Esophagus squamous epithelium (tissue), 5 donors: ENCODE results near the gene IQSEC1. TPM values are rescaled to one million over a fixed set of nuclear protein-coding genes. Genes with fewer than 3 reads are reported as not detected.

Experiments used
- DNase-seq: peaks from one replicate; lab custom pipeline; 2025; lab: John Stamatoyannopoulos, UW
- H3K27ac ChIP-seq, 4 donors: fragments of 200-600 bp; sonication (generic); one replicate each; pipeline ENCODE4 v1.5.1; 2016 to 2019; ENCODE audit warnings: mild to moderate bottlenecking in 1 of 4
- H3K27me3 ChIP-seq, 4 donors: fragments of 200-600 bp; sonication (generic); 1 replicate in 3 of 4; 2 replicates in 1 of 4; pipeline versions ENCODE4 v1.5.1 to v1.6.0; 2017 to 2021; ENCODE audit warnings: antibody characterized with exemption in 1 of 4
- H3K36me3 ChIP-seq, 3 donors: fragments of 200-600 bp; sonication (generic); one replicate each; pipeline ENCODE4 v1.5.1; 2016 to 2019
- H3K4me1 ChIP-seq, 3 donors: fragments of 200-600 bp; sonication (generic); one replicate each; pipeline ENCODE4 v1.5.1; 2017 to 2019
- H3K4me3 ChIP-seq, 4 donors: fragments of 200-600 bp; sonication (generic); 1 replicate in 3 of 4; 2 replicates in 1 of 4; pipeline ENCODE4 v1.5.1; 2016 to 2019; ENCODE audit warnings: mild to moderate bottlenecking in 2 of 4, moderate library complexity in 1 of 4
- H3K9me3 ChIP-seq, 3 donors: fragments of 200-600 bp; sonication (generic); one replicate each; pipeline ENCODE4 v1.5.1; 2016 to 2019
- POLR2A ChIP-seq, 4 donors: fragments of 450-650 bp; IDR thresholded peaks; one replicate each; pipeline ENCODE4 v1.6.1; 2017; ENCODE audit warnings: antibody characterized with exemption in 4 of 4, mild to moderate bottlenecking in 4 of 4, moderate library complexity in 3 of 4
- WGBS, 2 donors: methylation state at CpG; one replicate each; pipeline ENCODE4 v1.1.5; 2018; 5-methylcytosine and 5-hydroxymethylcytosine counted together
- intact Hi-C: fragments of 100-400 bp; cut with DNase I; formaldehyde crosslinking; loops from one replicate; pipeline ENCODE4 v1.15.0; 2022
- total RNA-seq, 4 donors: library from RNA; depleted of rRNA; stranded (reverse); fragments of >200 nt; gene quantifications; one replicate each; pipeline ENCODE4 v1.1.0, GENCODE V29; 2016
- TF ChIP-seq, protein P1 (sequence below), 6 experiments: fragments of 450-650 bp in 4 of 6; fragments of 200-600 bp in 2 of 6; sonication (generic) in 2 of 6; IDR thresholded peaks; one replicate each; pipeline ENCODE4 v1.5.1; 2016 to 2019; ENCODE audit warnings: antibody characterized with exemption in 6 of 6, mild to moderate bottlenecking in 4 of 6, moderate library complexity in 4 of 6
- donor health status: DM: yes; HTN: yes; CAD: no.

IQSEC1 gene
- total RNA-seq, 4 donors from 2014 or later: 7.3 to 27.1 (median 10.7) TPM

DNA sequence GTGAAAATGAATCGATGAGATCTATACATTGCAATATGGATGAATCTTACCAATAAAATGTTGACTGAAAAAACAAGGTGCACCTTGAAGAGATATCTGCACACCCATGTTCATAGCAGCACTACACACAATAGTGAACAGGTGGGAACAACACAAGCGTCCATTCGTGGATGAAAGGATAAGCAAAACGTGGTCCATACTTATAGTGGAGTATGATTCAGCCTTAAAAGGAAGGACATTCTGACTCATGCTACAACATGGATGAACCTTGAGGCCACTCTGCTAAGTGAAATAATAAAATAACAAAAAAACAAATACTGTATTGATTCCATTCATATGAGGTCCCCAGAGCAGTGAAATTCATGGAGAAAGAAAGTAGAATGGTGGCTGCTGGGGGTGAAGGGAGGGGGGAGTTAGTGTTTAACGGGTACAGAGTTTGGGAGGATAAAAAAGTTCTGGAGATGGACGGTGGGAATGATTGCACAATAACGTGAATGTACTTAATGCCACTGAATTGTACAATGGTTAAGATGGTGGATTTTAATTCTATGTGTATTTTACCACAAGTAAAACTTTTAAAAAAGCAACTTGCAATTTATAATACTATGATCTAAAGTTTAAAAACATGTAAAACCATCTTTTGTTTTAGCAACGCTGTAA lies 35.6 kb downstream of the IQSEC1 start:
- TF ChIP-seq, protein P1, sequence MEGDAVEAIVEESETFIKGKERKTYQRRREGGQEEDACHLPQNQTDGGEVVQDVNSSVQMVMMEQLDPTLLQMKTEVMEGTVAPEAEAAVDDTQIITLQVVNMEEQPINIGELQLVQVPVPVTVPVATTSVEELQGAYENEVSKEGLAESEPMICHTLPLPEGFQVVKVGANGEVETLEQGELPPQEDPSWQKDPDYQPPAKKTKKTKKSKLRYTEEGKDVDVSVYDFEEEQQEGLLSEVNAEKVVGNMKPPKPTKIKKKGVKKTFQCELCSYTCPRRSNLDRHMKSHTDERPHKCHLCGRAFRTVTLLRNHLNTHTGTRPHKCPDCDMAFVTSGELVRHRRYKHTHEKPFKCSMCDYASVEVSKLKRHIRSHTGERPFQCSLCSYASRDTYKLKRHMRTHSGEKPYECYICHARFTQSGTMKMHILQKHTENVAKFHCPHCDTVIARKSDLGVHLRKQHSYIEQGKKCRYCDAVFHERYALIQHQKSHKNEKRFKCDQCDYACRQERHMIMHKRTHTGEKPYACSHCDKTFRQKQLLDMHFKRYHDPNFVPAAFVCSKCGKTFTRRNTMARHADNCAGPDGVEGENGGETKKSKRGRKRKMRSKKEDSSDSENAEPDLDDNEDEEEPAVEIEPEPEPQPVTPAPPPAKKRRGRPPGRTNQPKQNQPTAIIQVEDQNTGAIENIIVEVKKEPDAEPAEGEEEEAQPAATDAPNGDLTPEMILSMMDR (IDR thresholded peaks at IDR 0.05): no peak
- TF ChIP-seq POLR2A (IDR thresholded peaks at IDR 0.05): no peak
- H3K27ac ChIP-seq: no peak overlapping the region
- no peaks in the 10 kb centered on the region for H3K9me3 ChIP-seq
- no peaks in the 10 kb centered on the region for H3K36me3 ChIP-seq
- H3K27me3 ChIP-seq: peaks cover 0 to 21% (median 0%) of the 10 kb centered on the region in 4 donors
- no peak for DNase-seq
- WGBS, 2 donors: 59 to 77% methylated on average over 8 of the region's 8 CpGs
- H3K4me1 ChIP-seq: peaks cover 0 to 5% (median 0%) of the 10 kb centered on the region in 3 donors
- no peak overlapping the region for H3K4me3 ChIP-seq
- intact Hi-C loops: no loop called here

DNA sequence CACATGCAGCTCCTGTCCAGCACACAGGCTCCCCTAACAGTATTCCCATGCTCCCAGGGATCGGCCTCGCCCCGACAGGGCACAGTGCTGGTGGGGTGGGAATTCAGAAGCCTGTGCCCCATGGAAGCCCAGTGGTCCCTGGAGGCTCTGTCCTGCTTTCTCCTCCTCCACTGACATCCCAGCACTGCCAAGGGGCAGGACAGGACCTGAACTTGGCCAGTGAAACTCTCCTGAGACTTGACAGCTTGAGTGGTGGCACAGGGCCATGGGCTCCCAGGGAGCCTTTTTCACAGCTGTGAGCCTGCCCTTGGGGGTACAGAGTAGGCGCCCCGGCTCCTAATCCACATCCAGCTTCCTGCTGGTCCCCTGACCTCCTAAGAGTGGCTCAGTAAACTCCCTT lies 38.4 kb downstream of the IQSEC1 start:
- Histone ChIP-seq H3K4me3 (no peak overlapping the region), H3K4me1 (no peaks in the 10 kb centered on the region), H3K27ac (no peak overlapping the region), H3K36me3 (no peaks in the 10 kb centered on the region), H3K27me3 (peaks cover 0 to 20% (median 0%) of the 10 kb centered on the region in 4 donors), H3K9me3 (no peaks in the 10 kb centered on the region)
- DNase-seq: no peak
- intact Hi-C loops: no loop called here
- 50% methylated on average over 1 of the region's 5 CpGs; no CpG with 5 or more reads in 1 of the 2 donors for WGBS, 2 donors
- TF ChIP-seq, protein P1 (IDR thresholded peaks at IDR 0.05): no peak
- TF ChIP-seq POLR2A (IDR thresholded peaks at IDR 0.05): no peak

DNA sequence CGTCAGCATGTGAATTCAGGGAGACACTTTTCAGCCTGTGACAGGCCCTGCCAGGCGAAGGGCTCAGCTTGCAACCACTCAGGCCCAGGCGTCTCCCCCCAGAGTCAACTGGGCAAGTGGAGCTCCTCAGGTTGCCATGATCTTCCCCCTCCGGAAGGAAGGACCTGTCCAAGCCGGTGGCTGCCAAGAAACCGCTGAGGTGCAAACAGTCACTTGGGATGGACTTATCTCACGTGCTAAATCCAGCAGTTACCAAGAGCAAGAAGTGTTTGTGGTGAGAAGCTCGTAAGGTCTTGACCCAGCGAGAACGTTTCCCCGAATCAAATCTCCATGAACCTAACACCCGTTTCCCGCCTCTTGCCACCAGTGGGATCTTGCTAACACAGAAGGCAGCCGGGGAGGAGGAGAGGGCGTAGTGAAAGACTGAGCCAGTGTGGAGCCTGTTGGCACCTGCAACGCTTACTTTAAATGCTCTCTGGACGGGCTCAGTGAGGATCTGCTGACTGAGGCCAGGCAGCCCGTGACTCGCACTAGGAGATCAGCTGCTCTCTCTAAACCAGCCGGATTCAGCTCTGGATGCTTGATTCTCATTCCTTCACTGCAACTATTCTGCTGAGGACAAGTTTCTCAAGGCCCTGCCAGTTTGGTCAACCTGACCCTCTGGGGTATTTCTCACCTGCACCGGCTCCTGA lies 39.0 kb downstream of the IQSEC1 start:
- no peaks in the 10 kb centered on the region for H3K9me3 ChIP-seq
- H3K4me1 ChIP-seq: no peaks in the 10 kb centered on the region
- intact Hi-C loops: no loop called here
- WGBS, 2 donors: 64 to 95% methylated on average over 7 to 16 of the region's 21 CpGs
- no peak overlapping the region for H3K27ac ChIP-seq
- no peak for TF ChIP-seq POLR2A (IDR thresholded peaks at IDR 0.05)
- TF ChIP-seq, protein P1 (IDR thresholded peaks at IDR 0.05): no peak
- H3K36me3 ChIP-seq: no peaks in the 10 kb centered on the region
- no peak overlapping the region for H3K4me3 ChIP-seq
- H3K27me3 ChIP-seq: peaks cover 0 to 18% (median 0%) of the 10 kb centered on the region in 4 donors
- no peak for DNase-seq

DNA sequence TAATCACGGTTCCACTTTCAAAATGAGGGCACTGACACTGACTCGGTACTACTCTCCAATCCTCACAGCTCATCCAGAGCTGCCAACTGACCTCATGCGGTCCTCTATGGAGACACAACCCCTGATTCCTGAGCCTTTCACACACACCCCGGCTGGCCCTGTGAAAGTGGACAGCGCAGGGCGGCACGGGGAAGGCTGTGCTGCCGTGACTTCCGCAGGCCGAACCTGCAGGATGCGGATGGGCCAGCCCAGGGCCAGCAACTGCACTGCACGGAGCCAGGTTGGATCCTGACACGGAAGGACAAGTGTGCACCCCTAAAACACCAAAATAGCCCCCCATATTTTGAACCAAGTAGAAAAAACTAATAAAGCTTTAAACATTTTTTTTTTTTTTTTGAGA lies 41.0 kb downstream of the IQSEC1 start:
- Histone ChIP-seq H3K27me3 (peaks cover 0 to 12% (median 0%) of the 10 kb centered on the region in 4 donors), H3K4me1 (no peaks in the 10 kb centered on the region), H3K9me3 (no peaks in the 10 kb centered on the region), H3K36me3 (no peaks in the 10 kb centered on the region), H3K4me3 (no peak overlapping the region), H3K27ac (no peak overlapping the region)
- no peak for TF ChIP-seq POLR2A (IDR thresholded peaks at IDR 0.05)
- TF ChIP-seq, protein P1 (IDR thresholded peaks at IDR 0.05): no peak
- 92 to 97% methylated on average over 4 to 12 of the region's 13 CpGs for WGBS, 2 donors
- DNase-seq: no peak
- intact Hi-C loops: no loop called here

DNA sequence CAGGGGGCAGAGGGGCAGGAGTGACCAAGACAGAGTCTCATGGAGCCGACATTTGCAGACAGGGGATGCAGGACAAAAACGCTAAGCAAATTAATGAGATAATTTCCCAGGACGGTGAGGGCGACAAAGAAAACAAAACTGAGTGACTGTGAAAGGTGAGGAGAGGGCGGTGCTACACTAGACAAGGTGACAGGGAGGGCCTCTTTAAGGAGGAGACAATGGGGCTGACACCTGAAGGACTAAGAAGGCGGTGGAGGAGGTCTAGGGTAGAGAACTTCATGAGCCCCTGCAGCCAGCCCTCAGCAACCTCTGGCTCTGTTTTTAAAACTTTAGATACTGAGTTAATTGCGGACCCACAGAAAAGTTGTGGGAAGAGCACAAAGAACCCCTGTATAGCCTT lies 41.6 kb downstream of the IQSEC1 start:
- TF ChIP-seq POLR2A (IDR thresholded peaks at IDR 0.05): no peak
- TF ChIP-seq, protein P1 (IDR thresholded peaks at IDR 0.05): no peak

More for the DNA sequence above, 41.6 kb downstream of the IQSEC1 start:
- Histone ChIP-seq H3K4me3 (no peak overlapping the region), H3K27ac (no peak overlapping the region), H3K9me3 (no peaks in the 10 kb centered on the region), H3K4me1 (no peaks in the 10 kb centered on the region), H3K27me3 (peaks cover 0 to 6% (median 0%) of the 10 kb centered on the region in 4 donors), H3K36me3 (no peaks in the 10 kb centered on the region)
- intact Hi-C loops: no loop called here
- DNase-seq: no peak
- whole genome bisulfite sequencing, 2 donors: 64 to 76% methylated on average over 7 of the region's 7 CpGs
